PFSK-1 (cell line): Measurements from ENCODE around the gene ADD2.

ENCODE experiments used
- POLR2AphosphoS5 ChIP-seq: IDR thresholded peaks from 2 replicates; pipeline ENCODE4 v1.6.1; 2012; ENCODE audit warnings: low read depth, mild to moderate bottlenecking, control low read depth, low read length, moderate library complexity
- REST ChIP-seq, 2 experiments: IDR thresholded peaks; 2 replicates each; pipeline versions ENCODE4 v1.6.1 to v1.8.0; 2011 to 2012; ENCODE audit warnings: low read depth in 2 of 2, low read length in 2 of 2, control low read depth in 1 of 2, inconsistent platforms in 1 of 2, mild to moderate bottlenecking in 1 of 2, moderate library complexity in 1 of 2; ENCODE audit not compliant: insufficient read depth in 1 of 2

- TF ChIP-seq POLR2AphosphoS5 (no peak), REST (IDR thresholded peaks at IDR 0.05; ENCODE audit: insufficient read depth in 1 of 2, low read depth in 2 of 2, low read length in 2 of 2) (no peak)
These were observed 124.3 kb downstream of the ADD2 start for GRCh38 chr2:70643715-70644114.
